DOHH2 (cell line): Measurements from ENCODE around the gene GMPR.

ENCODE experiments used
- CTCF ChIP-seq: fragments of 200-600 bp; sonication (generic); IDR thresholded peaks from one replicate; pipeline ENCODE4 v1.5.1; 2014; ENCODE audit warnings: antibody characterized with exemption, mild to moderate bottlenecking, low read depth, low read length; ENCODE audit not compliant: poor library complexity, severe bottlenecking
- EZH2phosphoT487 ChIP-seq: fragments of 200-600 bp; sonication (generic); IDR thresholded peaks from 2 replicates; pipeline ENCODE4 v1.6.1; 2017; ENCODE audit warnings: borderline replicate concordance, mild to moderate bottlenecking, antibody characterized with exemption, low read length, moderate library complexity, mixed read lengths

GRCh38 chr6:16241321-16241689 is 2.9 kb downstream of the GMPR start:
- TF ChIP-seq CTCF (no peak), EZH2phosphoT487 (no peak)
